HG02938 (cell line): ENCODE results near the gene MAP4K1.
"Not testable (repeated sequence)": the region's sequence is repeated elsewhere in the genome, so short reads cannot be mapped to it uniquely, and the experiment has no call there.

Experiments
- ATAC-seq: cut with Tn5 transposase; IDR thresholded peaks from one replicate; pipeline ENCODE4 v1.9.1; 2021; ENCODE audit warnings: mild to moderate bottlenecking, moderate library complexity; ENCODE audit not compliant: unreplicated experiment

Gene MAP4K1

DNA sequence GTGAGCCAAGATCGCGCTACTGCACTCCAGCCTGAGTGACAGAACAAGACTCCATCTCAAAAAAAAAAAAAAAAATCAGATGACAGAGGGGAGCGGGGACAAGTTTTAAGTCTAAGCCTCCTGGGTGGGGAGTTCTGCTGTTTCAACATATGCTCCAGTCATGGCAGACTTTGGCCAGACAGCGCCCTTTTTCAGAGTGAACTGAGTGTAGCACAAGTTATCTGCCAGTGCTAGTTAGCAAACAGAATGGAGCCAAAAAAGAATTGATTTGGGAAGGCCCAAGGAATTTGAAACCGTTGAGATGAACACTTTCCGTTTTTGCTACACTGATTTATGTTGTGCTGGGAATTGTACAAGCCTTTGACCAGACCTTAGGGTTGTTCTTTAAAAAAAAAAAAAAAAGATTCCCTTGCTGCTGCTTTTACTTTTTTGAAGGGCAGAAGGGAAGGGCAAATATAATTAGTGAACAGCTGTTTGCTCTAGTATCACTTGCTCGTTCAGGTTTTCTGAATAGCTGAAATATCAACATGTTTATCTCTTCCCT, 35.3 kb upstream of the MAP4K1 start:
- ATAC-seq: no peak

DNA sequence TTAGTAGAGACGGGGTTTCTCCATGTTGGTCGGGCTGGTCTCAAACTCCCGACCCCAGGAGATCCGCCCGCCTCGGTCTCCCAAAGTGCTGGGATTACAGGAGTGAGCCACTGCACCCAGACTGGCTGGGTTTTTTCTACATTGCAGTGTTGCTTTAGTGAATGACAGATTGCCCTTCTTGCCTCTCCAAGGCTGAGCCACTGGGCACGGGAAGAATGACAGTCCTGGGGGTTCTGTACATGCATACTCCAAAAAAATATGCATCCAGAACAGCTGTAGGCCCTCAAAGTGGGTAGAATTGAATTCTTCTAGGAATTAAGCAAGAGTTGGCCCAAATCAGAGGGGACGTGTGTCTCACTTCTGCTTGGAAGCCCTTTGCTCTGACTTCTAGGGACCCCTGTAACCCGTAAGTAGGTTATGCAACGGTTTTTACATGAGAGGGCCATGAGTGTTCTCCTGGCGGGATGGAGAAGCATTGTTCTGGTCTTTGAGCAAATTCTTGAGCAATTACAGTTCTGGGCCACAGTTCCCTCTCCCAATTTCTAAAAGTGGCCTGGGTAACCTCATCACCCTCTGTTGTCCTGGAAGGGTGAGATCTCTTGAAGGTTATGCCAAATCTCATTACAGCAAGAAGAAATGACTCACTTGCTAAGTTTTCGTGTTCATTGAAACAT, 33.3 kb upstream of the MAP4K1 start:
- no peak for ATAC-seq

DNA sequence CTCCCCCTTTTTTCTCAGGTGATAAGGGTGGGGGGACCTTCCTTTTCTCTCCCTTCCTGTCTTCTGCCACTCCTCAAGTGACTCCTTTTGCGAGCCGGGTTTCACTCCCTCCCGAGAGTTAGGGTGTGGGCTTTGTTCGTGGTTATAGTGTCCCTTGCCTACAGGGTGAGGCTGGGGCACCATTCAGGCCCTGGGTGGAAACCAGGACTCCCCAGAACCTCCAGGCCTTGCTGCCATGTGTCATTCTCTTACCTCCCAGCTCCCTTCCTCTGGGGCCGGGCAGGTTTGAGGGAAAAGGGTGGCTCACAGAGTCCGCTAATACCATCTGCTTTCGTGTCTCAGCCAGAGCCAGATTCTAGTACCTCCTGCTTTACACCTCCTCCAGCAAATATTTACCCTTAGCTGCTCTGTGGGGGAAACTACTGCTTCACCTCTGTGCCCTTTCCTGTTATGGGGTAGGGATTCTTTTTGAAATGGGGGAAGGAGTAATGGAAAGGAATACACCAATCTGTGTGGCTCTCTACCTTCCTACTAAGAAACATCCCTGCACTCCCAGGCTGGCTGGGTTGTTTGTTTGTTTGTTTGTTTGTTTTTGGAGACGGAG, 32.5 kb upstream of the MAP4K1 start:
- ATAC-seq: no peak

DNA sequence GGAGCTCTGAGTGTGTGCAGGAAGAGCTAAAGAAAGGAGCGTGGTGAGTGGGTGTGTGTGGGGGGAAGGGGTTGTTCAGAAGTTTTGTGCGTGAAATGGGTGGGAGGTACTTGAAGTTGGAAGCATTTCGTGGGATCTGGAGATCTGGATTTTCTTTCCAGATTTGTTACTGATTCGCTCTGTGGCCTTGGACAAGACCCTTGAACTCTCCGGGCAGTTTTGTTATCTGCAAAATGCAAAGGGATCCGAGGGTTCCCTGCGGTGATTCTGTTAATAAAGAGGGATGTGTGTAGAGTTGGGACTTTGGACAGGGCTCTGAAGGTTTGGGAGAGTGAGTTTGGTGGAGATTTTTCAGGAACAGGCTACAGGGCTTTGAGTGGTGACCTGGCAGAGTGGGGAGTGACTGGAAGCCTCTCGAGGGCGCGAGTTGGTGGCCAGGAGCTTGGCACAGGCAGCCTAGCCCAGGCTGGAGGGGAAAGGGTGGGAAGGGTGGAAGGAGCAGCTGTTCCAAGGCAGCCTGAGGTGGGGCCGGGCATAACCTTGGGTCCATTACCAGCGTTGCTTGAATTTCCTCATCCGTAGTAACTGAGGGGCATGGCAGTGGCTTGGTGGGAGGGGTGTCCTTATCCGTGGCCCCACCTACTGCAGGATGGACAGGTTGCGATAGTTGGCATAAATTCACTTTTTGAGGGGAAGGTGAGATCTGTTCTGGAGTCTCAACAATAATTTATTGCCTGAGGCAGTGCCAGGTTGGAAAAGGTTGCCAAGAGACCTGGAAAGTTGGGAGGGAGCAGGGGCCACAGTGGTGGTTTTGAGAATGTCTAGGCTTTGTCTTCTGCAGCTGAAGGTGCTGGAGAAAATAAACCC, 31.8 kb upstream of the MAP4K1 start:
- no peak for ATAC-seq

DNA sequence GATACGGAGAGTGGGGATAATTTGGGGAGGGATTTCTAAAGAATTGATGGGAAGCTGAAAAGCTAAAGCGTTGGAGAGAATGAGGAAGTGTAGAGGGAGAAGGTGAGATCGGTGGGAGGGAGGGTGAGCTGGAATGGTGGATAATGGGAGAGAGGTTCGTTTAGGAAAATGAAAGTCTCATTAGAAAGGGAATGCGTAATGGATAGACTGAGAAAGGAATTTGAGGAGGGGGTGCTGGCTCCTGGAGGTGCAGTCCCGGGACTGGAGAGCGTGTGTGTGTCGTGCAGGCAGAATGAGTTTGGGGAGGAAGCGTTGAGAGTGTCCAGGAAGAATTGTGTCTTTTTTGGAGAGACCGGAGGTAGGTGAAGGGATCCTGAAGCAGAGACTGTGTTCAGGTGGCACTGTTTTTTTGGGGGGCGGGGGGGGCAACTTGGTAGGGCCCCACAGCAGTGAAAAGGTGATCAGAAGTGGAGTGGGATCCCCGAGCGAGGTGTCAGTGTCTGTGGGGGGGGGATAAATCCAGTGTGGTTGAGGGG, 31.1 kb upstream of the MAP4K1 start:
- no peak for ATAC-seq

DNA sequence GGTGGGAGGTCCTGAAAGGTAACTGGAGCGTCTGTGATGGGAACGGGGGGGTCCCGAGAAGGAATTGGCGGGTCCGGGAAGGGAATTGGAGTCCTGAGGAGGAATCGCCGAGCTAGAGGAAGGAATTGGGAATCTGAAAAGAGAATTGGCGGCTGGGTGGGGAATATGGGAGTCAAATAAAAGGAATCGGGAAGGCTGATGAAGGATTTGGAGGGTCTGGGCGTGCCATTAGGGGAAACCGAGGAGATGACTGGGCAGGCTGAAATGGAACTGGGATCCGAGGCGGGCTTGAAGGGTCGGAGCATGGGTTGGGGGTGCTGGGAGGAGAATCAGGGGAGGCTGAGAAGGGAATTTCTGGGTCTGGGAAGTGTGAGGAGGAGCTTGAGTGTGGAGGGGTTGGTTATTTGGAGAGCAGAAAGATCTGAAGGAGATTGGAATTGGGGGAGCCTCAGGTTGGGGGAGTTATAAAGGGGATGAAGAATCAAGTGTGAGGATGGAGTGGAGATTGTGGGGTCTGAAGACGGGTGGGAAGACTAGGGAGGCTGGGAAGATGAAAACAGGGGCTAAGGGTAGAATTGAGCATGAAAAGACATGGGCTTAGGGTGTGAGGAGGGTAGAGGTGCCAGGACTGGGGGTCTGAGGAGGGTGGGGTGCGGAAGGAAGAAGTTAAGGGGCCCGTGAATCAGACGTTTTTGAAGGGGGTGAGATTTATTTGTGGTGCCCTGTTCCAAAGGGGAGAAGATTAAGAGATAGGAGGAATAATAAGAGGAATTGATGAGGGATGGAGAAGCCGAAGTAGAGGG, 30.4 kb upstream of the MAP4K1 start:
- no peak for ATAC-seq

DNA sequence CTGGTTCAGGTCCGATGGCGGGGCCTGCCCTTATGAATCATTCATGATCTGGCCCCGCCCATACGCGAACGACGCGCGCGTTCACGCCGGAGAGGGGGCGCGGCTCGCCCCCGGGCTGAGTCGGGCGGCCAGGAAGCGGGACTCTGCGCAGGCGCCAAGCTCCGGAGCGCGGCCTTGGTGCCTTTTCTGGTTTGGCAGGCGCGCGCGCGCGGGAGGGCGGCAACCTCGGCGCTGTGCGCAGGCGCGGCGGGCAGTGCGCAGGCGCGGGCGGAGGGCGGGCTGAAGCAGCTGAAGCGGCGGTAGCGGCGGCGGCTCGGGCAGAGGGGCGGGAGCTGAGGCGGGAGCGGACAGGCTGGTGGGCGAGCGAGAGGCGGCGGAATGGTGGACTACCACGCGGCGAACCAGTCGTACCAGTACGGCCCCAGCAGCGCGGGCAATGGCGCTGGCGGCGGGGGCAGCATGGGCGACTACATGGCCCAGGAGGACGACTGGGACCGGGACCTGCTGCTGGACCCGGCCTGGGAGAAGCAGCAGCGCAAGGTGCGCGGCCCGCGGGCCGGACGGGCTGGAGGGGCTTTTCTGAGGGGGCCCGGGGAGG, 29.7 kb upstream of the MAP4K1 start, which contains the start of gene ACTN4:
ACTN4 (plus strand) TSS at position 282 of the 598 bp plus-strand sequence; CDS start at position 379, 97 bp downstream.
- peak; percentile 79 for ATAC-seq

DNA sequence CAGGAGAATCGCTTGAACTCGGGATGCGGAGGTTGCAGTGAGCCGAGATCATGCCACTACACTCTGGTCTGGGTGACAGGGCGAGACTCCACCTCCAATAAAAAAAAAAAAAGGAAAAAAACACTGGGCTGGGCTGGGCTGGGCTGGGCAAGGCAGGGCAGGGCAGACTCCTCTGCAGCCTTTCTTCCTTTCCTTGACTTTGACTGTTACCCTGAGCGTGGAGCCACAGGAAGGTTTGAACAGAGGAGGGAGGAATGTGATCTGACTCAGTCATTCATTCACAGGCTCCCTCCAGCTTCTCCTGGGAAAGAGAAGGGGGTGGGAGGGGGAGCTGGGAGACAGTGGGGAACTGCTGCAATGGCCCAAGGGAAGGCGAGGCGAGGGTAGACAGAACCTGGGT, 27.0 kb upstream of the MAP4K1 start:
- no peak for ATAC-seq

DNA sequence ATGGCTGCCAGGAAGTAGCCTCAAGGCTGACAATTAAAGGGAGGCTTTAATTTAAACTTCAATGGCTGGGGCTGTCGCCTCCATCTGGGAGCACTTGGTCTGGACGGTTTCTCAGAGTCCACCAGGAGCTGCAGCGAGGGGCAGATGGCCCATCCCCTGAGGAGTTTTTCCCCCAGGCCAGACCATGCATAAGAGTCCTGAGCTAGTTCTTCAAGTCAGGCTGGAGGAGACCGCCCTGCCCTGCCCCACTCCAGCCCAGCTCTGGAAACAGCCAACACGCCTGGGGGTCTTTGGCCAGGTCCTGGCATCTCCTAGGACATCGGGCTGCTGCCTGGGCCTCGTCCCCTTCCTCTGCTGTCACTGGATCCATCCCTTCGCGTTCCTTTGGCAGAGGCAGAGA, 24.4 kb upstream of the MAP4K1 start:
- no peak for ATAC-seq

DNA sequence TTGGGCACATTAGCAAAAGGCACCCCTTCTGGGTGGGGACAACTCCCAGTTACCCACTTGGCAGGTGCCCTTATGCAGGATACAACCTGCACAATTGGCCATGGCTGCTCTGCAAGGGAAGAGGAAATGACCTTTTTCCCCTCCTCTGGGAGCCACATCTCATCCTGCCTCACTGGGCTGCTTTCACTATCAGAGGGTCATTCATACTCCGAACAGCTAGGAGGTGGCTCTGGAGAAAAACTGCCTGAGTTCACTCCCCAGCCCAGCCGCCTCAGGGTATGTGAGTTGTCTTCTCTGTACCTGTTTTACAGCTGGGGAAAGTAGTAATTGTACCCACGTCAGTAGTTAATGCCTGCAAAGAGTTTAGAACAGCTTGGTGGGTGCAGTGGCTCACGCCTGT, 22.6 kb upstream of the MAP4K1 start:
- ATAC-seq: no peak

DNA sequence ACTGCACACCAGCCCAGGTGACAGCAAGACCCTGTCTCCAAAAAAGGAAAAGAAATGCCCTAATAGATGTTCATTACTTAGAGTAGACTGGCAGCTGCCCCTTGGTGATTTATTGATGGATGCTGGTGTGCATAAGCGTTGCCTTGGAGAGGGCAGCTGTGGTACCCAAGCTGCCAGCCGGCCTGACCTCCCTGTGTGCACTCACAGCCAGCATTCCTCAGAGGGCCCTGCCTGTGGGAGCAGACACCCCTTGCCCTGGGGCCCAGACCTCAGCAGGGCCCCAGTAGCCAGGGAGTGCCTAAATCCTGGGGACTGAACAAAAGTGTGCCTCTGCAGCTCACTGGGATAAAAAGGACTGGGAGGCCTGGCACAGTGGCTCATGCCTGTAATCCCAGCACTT, 21.9 kb upstream of the MAP4K1 start:
- no peak for ATAC-seq

DNA sequence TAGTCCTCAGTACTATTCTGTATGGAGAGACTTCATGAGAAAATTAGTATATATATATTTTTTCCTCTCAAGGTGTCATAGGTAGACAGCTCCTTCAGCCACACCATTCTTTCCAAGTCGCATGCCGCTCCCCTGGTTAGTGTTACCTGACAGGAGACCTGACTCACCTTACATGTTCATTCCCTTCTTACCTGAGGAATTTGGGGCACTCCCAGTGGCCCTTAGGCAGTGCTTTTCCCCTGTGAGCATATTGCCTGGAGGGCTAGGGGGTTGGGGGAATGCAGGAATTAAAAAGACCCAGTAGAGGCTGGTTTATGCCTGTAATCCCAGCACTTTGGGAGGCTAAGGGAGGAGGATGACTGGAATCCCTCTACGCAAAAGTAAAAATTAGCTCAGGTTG, 20.7 kb upstream of the MAP4K1 start:
- ATAC-seq: no peak

DNA sequence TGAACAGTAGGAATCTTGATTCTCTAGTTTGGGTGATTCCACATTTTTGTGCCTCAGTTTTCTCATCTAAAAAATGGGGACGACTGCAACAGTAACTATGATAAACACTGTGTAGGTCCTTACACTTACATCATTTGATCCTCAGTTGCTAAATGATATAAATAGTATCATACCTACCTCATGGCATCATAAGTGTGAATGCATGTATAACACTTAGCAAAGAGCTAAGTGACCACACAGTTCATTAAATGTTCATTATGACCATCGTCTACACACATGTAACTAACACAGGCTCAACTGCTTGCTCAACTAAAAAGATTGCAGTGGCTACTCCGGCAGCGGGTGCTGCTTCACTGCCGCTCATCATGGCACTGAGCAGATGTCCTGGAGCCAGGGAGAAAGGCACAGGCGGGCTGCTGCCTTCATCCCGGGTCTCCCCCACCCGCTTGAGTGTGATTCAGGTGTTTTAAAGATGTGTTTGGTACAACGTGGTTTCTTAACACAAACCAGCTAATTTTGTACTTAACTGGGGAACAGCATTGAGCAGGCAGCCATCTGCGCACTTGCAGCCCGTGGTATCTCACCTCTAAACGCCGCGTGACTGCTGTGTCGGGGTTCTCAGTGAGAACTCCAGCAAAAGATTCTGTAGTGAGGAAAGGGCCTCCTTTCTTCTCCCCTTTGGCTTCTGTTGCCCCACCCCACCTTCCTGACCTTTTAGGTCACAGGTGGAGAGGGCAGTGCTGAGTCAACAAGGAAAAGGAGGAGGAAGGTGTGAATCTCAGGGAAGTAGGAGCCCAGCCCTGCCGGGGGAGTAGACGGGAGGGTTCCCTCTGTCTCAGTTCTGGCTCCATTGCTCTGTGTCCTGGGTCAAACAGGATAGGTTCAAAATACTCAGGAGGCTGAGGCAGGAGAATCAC, 18.0 kb upstream of the MAP4K1 start:
- ATAC-seq: no peak

DNA sequence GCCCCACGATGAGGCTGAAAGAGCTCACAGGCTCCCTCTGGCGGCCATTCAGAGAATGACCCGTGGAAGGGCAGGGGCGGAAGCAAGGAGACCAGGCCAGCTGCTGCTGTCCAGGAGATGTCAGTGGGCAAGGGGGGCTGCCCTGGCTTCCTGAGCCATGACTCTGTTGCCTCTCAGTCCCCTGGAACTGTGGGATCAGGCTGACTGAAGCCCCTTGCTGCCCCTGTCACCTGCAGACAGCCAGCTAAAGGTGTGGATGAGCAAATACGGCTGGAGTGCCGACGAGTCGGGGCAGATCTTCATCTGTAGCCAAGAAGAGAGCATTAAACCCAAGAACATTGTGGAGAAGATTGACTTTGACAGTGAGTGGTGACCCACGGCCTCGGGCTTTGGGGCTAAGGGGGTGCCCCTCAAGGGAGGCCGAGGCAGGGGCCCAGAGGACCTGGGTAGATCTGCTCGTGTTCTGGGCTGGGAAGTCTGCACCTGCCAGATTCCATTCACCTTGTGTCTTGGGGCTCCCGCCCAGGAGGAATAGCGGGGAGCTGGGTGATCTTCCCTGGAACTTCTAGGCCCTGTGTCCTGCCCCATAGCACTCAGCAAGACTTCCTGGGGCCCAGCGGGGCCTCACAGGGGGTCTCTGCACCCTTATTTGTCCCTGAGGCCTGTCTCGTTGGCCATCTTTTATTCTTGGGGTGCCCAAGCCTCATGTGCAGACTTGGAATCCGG, 17.2 kb upstream of the MAP4K1 start:
- no peak for ATAC-seq

DNA sequence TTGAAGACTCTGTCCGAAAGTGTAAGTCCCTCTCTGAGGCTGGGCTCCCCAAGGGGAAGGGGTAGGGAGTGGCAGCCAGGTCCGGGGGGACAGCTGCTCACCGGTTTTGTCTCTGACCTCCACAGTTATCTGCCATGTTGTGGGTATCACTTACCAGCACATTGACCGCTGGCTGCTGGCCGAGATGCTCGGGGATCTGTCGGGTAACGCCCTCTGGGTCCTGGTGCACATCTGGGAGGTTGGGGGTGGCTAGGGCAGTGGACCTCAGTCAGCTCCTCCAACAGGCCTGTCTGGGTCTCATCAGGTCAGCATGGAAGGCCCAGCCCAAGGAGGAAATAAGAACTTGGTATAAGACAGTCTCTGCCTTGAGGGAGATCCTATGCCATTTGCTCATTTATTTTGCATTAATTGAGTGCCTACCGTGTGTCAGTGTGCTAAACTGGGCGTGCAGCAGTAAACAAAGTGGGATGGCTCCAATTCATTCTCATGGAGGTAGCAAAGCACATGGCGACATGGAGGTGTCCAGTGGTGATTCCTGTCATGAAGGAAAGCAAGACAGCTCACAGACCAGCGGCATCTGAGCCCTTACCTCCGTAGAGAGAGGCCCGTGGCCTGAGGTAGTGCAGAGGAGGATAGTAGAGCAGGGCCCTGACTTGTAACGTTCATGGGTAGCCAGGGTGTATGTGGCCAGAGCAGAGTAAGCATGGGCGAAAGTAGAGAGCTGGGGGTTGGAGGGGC, 14.9 kb upstream of the MAP4K1 start:
- no peak for ATAC-seq

DNA sequence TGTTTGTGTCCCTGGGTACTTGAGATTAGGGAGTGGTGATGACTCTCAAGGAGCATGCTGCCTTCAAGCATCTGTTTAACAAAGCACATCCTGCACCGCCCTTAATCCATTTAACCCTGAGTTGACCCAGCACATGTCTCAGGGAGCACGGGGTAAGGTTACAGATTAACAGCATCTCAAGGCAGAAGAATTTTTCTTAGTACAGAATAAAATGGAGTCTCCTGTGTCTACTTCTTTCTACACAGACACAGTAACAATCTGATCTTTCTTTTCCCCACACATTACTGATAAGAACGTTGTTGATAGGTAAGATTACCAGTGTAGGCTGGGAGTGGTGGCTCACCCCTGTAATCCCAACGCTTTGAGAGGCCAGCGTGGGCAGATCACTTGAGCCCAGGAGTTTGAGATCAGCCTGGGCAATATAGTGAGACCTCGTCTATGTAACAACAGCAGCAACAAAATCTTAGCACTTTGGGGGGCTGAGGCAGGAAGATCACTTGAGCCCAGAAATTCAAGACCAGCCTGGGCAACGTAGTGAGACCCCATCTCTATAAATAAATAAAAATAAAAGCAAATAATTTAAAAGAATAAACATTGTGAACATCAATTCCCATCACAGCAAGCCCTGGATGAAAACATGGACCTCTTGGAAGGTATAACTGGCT, 14.2 kb upstream of the MAP4K1 start:
- not testable (repeated sequence) for ATAC-seq

DNA sequence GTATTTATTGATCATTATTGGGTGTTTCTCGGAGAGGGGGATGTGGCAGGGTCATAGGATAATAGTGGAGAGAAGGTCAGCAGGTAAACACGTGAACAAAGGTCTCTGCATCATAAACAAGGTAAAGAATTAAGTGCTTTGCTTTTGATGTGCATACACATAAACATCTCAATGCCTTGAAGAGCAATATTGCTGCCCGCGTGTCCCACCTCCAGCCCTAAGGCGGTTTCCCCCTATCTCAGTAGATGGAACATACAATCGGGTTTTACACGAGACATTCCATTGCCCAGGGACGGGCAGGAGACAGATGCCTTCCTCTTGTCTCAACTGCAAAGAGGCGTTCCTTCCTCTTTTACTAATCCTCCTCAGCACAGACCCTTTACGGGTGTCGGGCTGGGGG, 13.5 kb upstream of the MAP4K1 start:
- ATAC-seq: not testable (repeated sequence)
